ENCODE results near the gene BEND6. TPM values are rescaled to one million over a fixed set of nuclear protein-coding genes. Genes with fewer than 3 reads are reported as not detected.

Gene BEND6
- total RNA-seq, 1 experiment from 2014 or later, result 0.58 TPM

- intact Hi-C loops (cut with micrococcal nuclease), result loop anchor here (5.0 kb wide), 1 partner anchor 367 kb away; the partner anchor contains the start of gene PRIM2
- no peak overlapping the region for H3K4me2 ChIP-seq (ENCODE audit: low read length)
- no peaks in the 10 kb centered on the region for H3K9me2 ChIP-seq (replicated peaks; ENCODE audit: low read length)
- H3K36me3 ChIP-seq (ENCODE audit: low read depth, low read length), result 0 out of 2 replicates have a peak, but pooled peaks cover 7% of the 10 kb centered on the region
- H3K27me3 ChIP-seq (ENCODE audit: low read length), result no peaks in the 10 kb centered on the region
- H2AFZ ChIP-seq (ENCODE audit: low read length), result no peak overlapping the region
- BruUV-seq (replicated peaks), result no TSS peak
- H3F3A ChIP-seq (ENCODE audit: low read length, unreplicated experiment), result no peaks in the 10 kb centered on the region
- H3K4me3 ChIP-seq (ENCODE audit: low read length), result no peak overlapping the region
- ChIA-PET POLR2A (ENCODE audit: unreplicated experiment) (no interaction called here), CTCF (no interaction called here)
- no peaks in the 10 kb centered on the region for H4K20me1 ChIP-seq (ENCODE audit: low read length)
- H3K9ac ChIP-seq (ENCODE audit: low read length), result no peak overlapping the region
- H3K27ac ChIP-seq (ENCODE audit: low read length), result no peak overlapping the region
- H3K4me1 ChIP-seq (ENCODE audit: insufficient read depth, low read length), result peaks cover 22% of the 10 kb centered on the region
- H3K79me2 ChIP-seq (ENCODE audit: low read length), result peaks cover 28% of the 10 kb centered on the region
- ATAC-seq (no peak), DNase-seq (no peak)
- H3K9me3 ChIP-seq (ENCODE audit: low read length), result no peaks in the 10 kb centered on the region
- TF ChIP-seq CTCF (conservative IDR thresholded peaks at IDR 0.05; ENCODE audit: low read depth, low read length) (no peak), EZH2 (IDR thresholded peaks at IDR 0.05; ENCODE audit: low read length, unreplicated experiment) (no peak), EZH2phosphoT487 (IDR thresholded peaks at IDR 0.05; ENCODE audit: borderline replicate concordance, low read length) (no peak)
Measured at GRCh38 chr6:56949925-56950495, 4.9 kb upstream of the BEND6 start.

GRCh38 chr6:56951049-56951831, 3.7 kb upstream of the BEND6 start:
- H3K4me3 ChIP-seq (ENCODE audit: low read length), result no peak overlapping the region
- no peaks in the 10 kb centered on the region for H3K9me2 ChIP-seq (replicated peaks; ENCODE audit: low read length)
- BruUV-seq (replicated peaks), result no TSS peak
- TF ChIP-seq EZH2phosphoT487 (IDR thresholded peaks at IDR 0.05; ENCODE audit: borderline replicate concordance, low read length) (no peak), CTCF (conservative IDR thresholded peaks at IDR 0.05; ENCODE audit: low read depth, low read length) (no peak), EZH2 (IDR thresholded peaks at IDR 0.05; ENCODE audit: low read length, unreplicated experiment) (no peak)
- no peak overlapping the region for H3K9ac ChIP-seq (ENCODE audit: low read length)
- intact Hi-C loops (cut with micrococcal nuclease), result loop anchor here (5.0 kb wide), 1 partner anchor 366 kb away; the partner anchor contains the start of gene PRIM2
- no peaks in the 10 kb centered on the region for H3F3A ChIP-seq (ENCODE audit: low read length, unreplicated experiment)
- H3K4me1 ChIP-seq (ENCODE audit: insufficient read depth, low read length), result peaks cover 31% of the 10 kb centered on the region
- H2AFZ ChIP-seq (ENCODE audit: low read length), result no peak overlapping the region
- ATAC-seq, result no peak
- no peak for DNase-seq
- no peak overlapping the region for H3K27ac ChIP-seq (ENCODE audit: low read length)
- H3K9me3 ChIP-seq (ENCODE audit: low read length), result no peaks in the 10 kb centered on the region
- H4K20me1 ChIP-seq (ENCODE audit: low read length), result no peaks in the 10 kb centered on the region
- ChIA-PET POLR2A (ENCODE audit: unreplicated experiment) (no interaction called here), CTCF (no interaction called here)
- no peaks in the 10 kb centered on the region for H3K27me3 ChIP-seq (ENCODE audit: low read length)
- H3K79me2 ChIP-seq (ENCODE audit: low read length), result peaks cover 28% of the 10 kb centered on the region
- peak overlapping the region; percentile 5; the same call in 1 of the 2 replicates for H3K4me2 ChIP-seq (ENCODE audit: low read length)
- H3K36me3 ChIP-seq (ENCODE audit: low read depth, low read length), result 0 out of 2 replicates have a peak, but pooled peaks cover 7% of the 10 kb centered on the region
